KOPT-K1 (cell line): Measurements from ENCODE around the gene TUBD1.
"Not testable (repeated sequence)": the region's sequence is repeated elsewhere in the genome, so short reads cannot be mapped to it uniquely, and the experiment has no call there.

Experiments
- H3K27ac ChIP-seq: fragments of 200-600 bp; sonication (generic); 2 replicates; pipeline ENCODE4 v1.5.1; 2016; ENCODE audit warnings: antibody characterized with exemption, mild to moderate bottlenecking, low read depth, low read length; ENCODE audit not compliant: poor library complexity, severe bottlenecking
- H3K36me3 ChIP-seq: fragments of 200-600 bp; sonication (generic); 2 replicates; pipeline ENCODE4 v1.5.1; 2017; ENCODE audit warnings: antibody characterized with exemption, mild to moderate bottlenecking, low read length, moderate library complexity; ENCODE audit not compliant: insufficient read depth
- H3K9me3 ChIP-seq: fragments of 200-600 bp; sonication (generic); 2 replicates; pipeline ENCODE4 v1.5.1; 2017; ENCODE audit warnings: antibody characterized with exemption, low read length, mild to moderate bottlenecking; ENCODE audit not compliant: insufficient read depth, poor library complexity, severe bottlenecking

The TUBD1 gene

GRCh38 chr17:59842901-59843652, 49.7 kb downstream of the TUBD1 start:
- H3K36me3 ChIP-seq = peaks cover 34% of the 10 kb centered on the region
- H3K9me3 ChIP-seq = no peaks in the 10 kb centered on the region
- H3K27ac ChIP-seq = no peak overlapping the region

- peaks cover 34% of the 10 kb centered on the region for H3K36me3 ChIP-seq
- not testable (repeated sequence) for H3K27ac ChIP-seq, H3K9me3 ChIP-seq
Measured at GRCh38 chr17:59841882-59842263, 50.9 kb downstream of the TUBD1 start.

GRCh38 chr17:59841091-59841881, 51.5 kb downstream of the TUBD1 start:
- peaks cover 34% of the 10 kb centered on the region for H3K36me3 ChIP-seq
- not testable (repeated sequence) for H3K9me3 ChIP-seq, H3K27ac ChIP-seq

- Histone ChIP-seq H3K9me3 (no peaks in the 10 kb centered on the region), H3K36me3 (peaks cover 34% of the 10 kb centered on the region), H3K27ac (no peak overlapping the region)
Measured at GRCh38 chr17:59840329-59841090, 52.2 kb downstream of the TUBD1 start.

- no peaks in the 10 kb centered on the region for H3K9me3 ChIP-seq
- peak overlapping the region; percentile 86 for H3K27ac ChIP-seq
- H3K36me3 ChIP-seq = peaks cover 34% of the 10 kb centered on the region
Measured at GRCh38 chr17:59839651-59840328, 53.0 kb downstream of the TUBD1 start.

GRCh38 chr17:59838052-59838916, 54.5 kb downstream of the TUBD1 start:
- Histone ChIP-seq H3K27ac (peak overlapping the region; percentile 86), H3K36me3 (peaks cover 41% of the 10 kb centered on the region), H3K9me3 (no peaks in the 10 kb centered on the region)

- peaks cover 37% of the 10 kb centered on the region for H3K36me3 ChIP-seq
- H3K9me3 ChIP-seq = no peaks in the 10 kb centered on the region
- H3K27ac ChIP-seq = peak overlapping the region; percentile 86
Measured at GRCh38 chr17:59837308-59838051, 55.3 kb downstream of the TUBD1 start.

- Histone ChIP-seq H3K36me3 (0 out of 2 replicates have a peak, but pooled peaks cover 7% of the 10 kb centered on the region), H3K9me3 (no peaks in the 10 kb centered on the region), H3K27ac (no peak overlapping the region)
Measured at GRCh38 chr17:59832883-59833379, 59.8 kb downstream of the TUBD1 start.

- Histone ChIP-seq H3K36me3 (0 out of 2 replicates have a peak, but pooled peaks cover 7% of the 10 kb centered on the region), H3K9me3 (no peaks in the 10 kb centered on the region), H3K27ac (peak overlapping the region; percentile 5)
Measured at GRCh38 chr17:59830846-59831486, 61.8 kb downstream of the TUBD1 start.

GRCh38 chr17:59830007-59830630, 62.6 kb downstream of the TUBD1 start:
- Histone ChIP-seq H3K9me3 (no peaks in the 10 kb centered on the region), H3K27ac (peak overlapping the region; percentile 80), H3K36me3 (0 out of 2 replicates have a peak, but pooled peaks cover 7% of the 10 kb centered on the region)

GRCh38 chr17:59829217-59830006, 63.3 kb downstream of the TUBD1 start:
- H3K27ac ChIP-seq = peak overlapping the region; percentile 80
- no peaks in the 10 kb centered on the region for H3K9me3 ChIP-seq
- 0 out of 2 replicates have a peak, but pooled peaks cover 6% of the 10 kb centered on the region for H3K36me3 ChIP-seq

- H3K9me3 ChIP-seq, H3K36me3 ChIP-seq: not testable (repeated sequence)
- peak overlapping the region; percentile 80 for H3K27ac ChIP-seq
Measured at GRCh38 chr17:59828819-59829216, 63.9 kb downstream of the TUBD1 start.
